ENCODE measurements around the gene FCRL2. TPM values are rescaled to one million over a fixed set of nuclear protein-coding genes. Genes with fewer than 3 reads are reported as not detected.

Gene FCRL2
- total RNA-seq, 1 experiment from 2014 or later = not detected

GRCh38 chr1:157721985-157722384 is 54.9 kb downstream of the FCRL2 start:
- BruUV-seq (replicated peaks) = no TSS peak
- Histone ChIP-seq H3K27me3 (ENCODE audit: insufficient read depth, low read depth) (peaks cover 7% of the 10 kb centered on the region; the same call in 1 of the 2 replicates), H4K20me1 (ENCODE audit: insufficient read depth) (no peaks in the 10 kb centered on the region), H3K27ac (no peak overlapping the region), H3K4me1 (replicated peaks; ENCODE audit: insufficient read depth) (no peaks in the 10 kb centered on the region), H3K4me3 (no peak overlapping the region), H3K79me2 (ENCODE audit: low read depth) (no peaks in the 10 kb centered on the region), H3F3A (ENCODE audit: insufficient read depth, low read depth) (no peaks in the 10 kb centered on the region), H3K9me3 (ENCODE audit: insufficient read depth, low read depth) (no peaks in the 10 kb centered on the region), H3K4me2 (no peak overlapping the region), H3K36me3 (ENCODE audit: low read depth) (no peaks in the 10 kb centered on the region), H3K9me2 (ENCODE audit: insufficient read depth) (no peaks in the 10 kb centered on the region), H2AFZ (no peak overlapping the region)
- POLR2A ChIA-PET (ENCODE audit: unreplicated experiment) = no interaction called here
- no peak for DNase-seq
- TF ChIP-seq CTCF (conservative IDR thresholded peaks at IDR 0.05) (no peak), EZH2 (IDR thresholded peaks at IDR 0.05; ENCODE audit: low read depth) (no peak)
- intact Hi-C loops (cut with micrococcal nuclease; ENCODE audit: unreplicated experiment) = no loop called here
- CTCF ChIA-PET = no interaction called here

GRCh38 chr1:157715736-157716135 is 61.2 kb downstream of the FCRL2 start:
- Histone ChIP-seq H3K4me2 (no peak overlapping the region), H3K27ac (no peak overlapping the region), H3K4me3 (no peak overlapping the region), H4K20me1 (ENCODE audit: insufficient read depth) (no peaks in the 10 kb centered on the region), H3K4me1 (replicated peaks; ENCODE audit: insufficient read depth) (no peaks in the 10 kb centered on the region), H3K79me2 (ENCODE audit: low read depth) (no peaks in the 10 kb centered on the region), H3K27me3 (ENCODE audit: insufficient read depth, low read depth) (no peaks in the 10 kb centered on the region), H3K9me2 (ENCODE audit: insufficient read depth) (no peaks in the 10 kb centered on the region), H3K36me3 (ENCODE audit: low read depth) (no peaks in the 10 kb centered on the region), H2AFZ (no peak overlapping the region), H3F3A (ENCODE audit: insufficient read depth, low read depth) (no peaks in the 10 kb centered on the region), H3K9me3 (ENCODE audit: insufficient read depth, low read depth) (no peaks in the 10 kb centered on the region)
- TF ChIP-seq CTCF (conservative IDR thresholded peaks at IDR 0.05) = no peak
- no peak for TF ChIP-seq EZH2 (IDR thresholded peaks at IDR 0.05; ENCODE audit: low read depth)
- ChIA-PET POLR2A (ENCODE audit: unreplicated experiment) (no interaction called here), CTCF (no interaction called here)
- no TSS peak for BruUV-seq (replicated peaks)
- no peak for DNase-seq
- intact Hi-C loops (cut with micrococcal nuclease; ENCODE audit: unreplicated experiment) = no loop called here

GRCh38 chr1:157711802-157712201 is 65.1 kb downstream of the FCRL2 start:
- no peaks in the 10 kb centered on the region for H3F3A ChIP-seq (ENCODE audit: insufficient read depth, low read depth)
- no peak overlapping the region for H3K27ac ChIP-seq
- no peaks in the 10 kb centered on the region for H3K36me3 ChIP-seq (ENCODE audit: low read depth)
- ChIA-PET POLR2A (ENCODE audit: unreplicated experiment) (no interaction called here), CTCF (no interaction called here)
- intact Hi-C loops (cut with micrococcal nuclease; ENCODE audit: unreplicated experiment) = no loop called here
- no peak overlapping the region for H3K4me3 ChIP-seq
- no peak overlapping the region for H3K4me2 ChIP-seq
- no peaks in the 10 kb centered on the region for H3K4me1 ChIP-seq (replicated peaks; ENCODE audit: insufficient read depth)
- no peaks in the 10 kb centered on the region for H3K9me3 ChIP-seq (ENCODE audit: insufficient read depth, low read depth)
- no peaks in the 10 kb centered on the region for H3K9me2 ChIP-seq (ENCODE audit: insufficient read depth)
- H4K20me1 ChIP-seq (ENCODE audit: insufficient read depth) = no peaks in the 10 kb centered on the region
- H2AFZ ChIP-seq = no peak overlapping the region
- no peak for TF ChIP-seq EZH2 (IDR thresholded peaks at IDR 0.05; ENCODE audit: low read depth)
- TF ChIP-seq CTCF (conservative IDR thresholded peaks at IDR 0.05) = no peak
- H3K27me3 ChIP-seq (ENCODE audit: insufficient read depth, low read depth) = peaks cover 17% of the 10 kb centered on the region
- H3K79me2 ChIP-seq (ENCODE audit: low read depth) = no peaks in the 10 kb centered on the region
- no peak for DNase-seq
- BruUV-seq (replicated peaks) = no TSS peak
